PC-9 (cell line): ENCODE results near the gene SYT15. TPM values are rescaled to one million over a fixed set of nuclear protein-coding genes. Genes with fewer than 3 reads are reported as not detected.

Source experiments
- BruUV-seq: library from RNA; stranded (reverse); fragments of 400-500 nt; replicated peaks from 2 replicates; lab custom pipeline; 2021; lab: Mats Ljungman, UMichigan
- CTCF ChIA-PET: fragments of 300-600 bp; sonication (Branson Sonifier 250); formaldehyde crosslinking; loops from one replicate; lab custom pipeline; 2022; ENCODE audit warnings: antibody characterized with exemption; lab: Charles Lee
- POLR2A ChIA-PET: fragments of 300-600 bp; sonication (Branson Sonifier 250); formaldehyde crosslinking; loops from one replicate; lab custom pipeline; 2022; ENCODE audit warnings: antibody characterized with exemption; ENCODE audit not compliant: unreplicated experiment; lab: Charles Lee
- DNase-seq, 2 experiments: peaks; one replicate each; pipeline versions ENCODE4 v3.0.0 to v3.0.0-alpha.2; 2015 to 2022; ENCODE audit warnings: mixed read lengths in 1 of 2
- H2AFZ ChIP-seq: fragments of 200-600 bp; sonication (generic); 2 replicates; pipeline ENCODE4 v1.8.1; 2017; ENCODE audit warnings: antibody characterized with exemption
- H3F3A ChIP-seq: fragments of 200-600 bp; sonication (generic); 2 replicates; pipeline ENCODE4 v1.8.1; 2017; ENCODE audit warnings: antibody characterized with exemption, mild to moderate bottlenecking, low read depth; ENCODE audit not compliant: insufficient read depth
- H3K27ac ChIP-seq: fragments of 200-600 bp; sonication (generic); 2 replicates; pipeline ENCODE4 v1.6.1; 2016; ENCODE audit warnings: mixed run types
- H3K27me3 ChIP-seq: fragments of 200-600 bp; sonication (generic); 2 replicates; pipeline ENCODE4 v1.6.1; 2016; ENCODE audit warnings: low read depth, mixed run types; ENCODE audit not compliant: insufficient read depth
- H3K36me3 ChIP-seq: fragments of 200-600 bp; sonication (generic); 2 replicates; pipeline ENCODE4 v1.6.1; 2016; ENCODE audit warnings: low read depth, mixed run types
- H3K4me1 ChIP-seq: fragments of 200-600 bp; sonication (generic); replicated peaks from 2 replicates; pipeline ENCODE4 v1.6.1; 2016; ENCODE audit warnings: mixed run types; ENCODE audit not compliant: insufficient read depth
- H3K4me2 ChIP-seq: fragments of 200-600 bp; sonication (generic); 2 replicates; pipeline ENCODE4 v1.6.1; 2017; ENCODE audit warnings: mixed run types
- H3K4me3 ChIP-seq: fragments of 200-600 bp; sonication (generic); 2 replicates; pipeline ENCODE4 v1.6.1; 2016; ENCODE audit warnings: mixed run types
- H3K79me2 ChIP-seq: fragments of 200-600 bp; sonication (generic); 2 replicates; pipeline ENCODE4 v1.6.1; 2017; ENCODE audit warnings: low read depth, mixed run types
- H3K9me2 ChIP-seq: fragments of 200-600 bp; sonication (generic); 2 replicates; pipeline ENCODE4 v1.8.1; 2017; ENCODE audit warnings: mild to moderate bottlenecking; ENCODE audit not compliant: insufficient read depth
- H3K9me3 ChIP-seq: fragments of 200-600 bp; sonication (generic); 2 replicates; pipeline ENCODE4 v1.8.1; 2016; ENCODE audit warnings: low read depth; ENCODE audit not compliant: insufficient read depth
- H4K20me1 ChIP-seq: fragments of 200-600 bp; sonication (generic); 2 replicates; pipeline ENCODE4 v1.8.1; 2017; ENCODE audit not compliant: insufficient read depth
- EZH2 ChIP-seq: fragments of 200-600 bp; sonication (generic); IDR thresholded peaks from 2 replicates; pipeline ENCODE4 v1.8.0; 2017; ENCODE audit warnings: antibody characterized with exemption, low read depth
- intact Hi-C: fragments of 100-400 bp; cut with micrococcal nuclease; formaldehyde crosslinking; loops from one replicate; pipeline ENCODE4 v1.10.0; 2022; ENCODE audit not compliant: unreplicated experiment
- total RNA-seq: library from RNA; stranded (reverse); gene quantifications from 2 replicates; pipeline ENCODE4 v1.2.3, GENCODE V29; 2021
- TF ChIP-seq, protein P1 (sequence below): fragments of 200-600 bp; sonication (generic); conservative IDR thresholded peaks from 2 replicates; pipeline ENCODE4 v1.6.1; 2017; ENCODE audit warnings: mixed run types, antibody characterized with exemption, mild to moderate bottlenecking, moderate library complexity

Gene SYT15
- total RNA-seq, 1 experiment from 2014 or later: 1.9 TPM

DNA sequence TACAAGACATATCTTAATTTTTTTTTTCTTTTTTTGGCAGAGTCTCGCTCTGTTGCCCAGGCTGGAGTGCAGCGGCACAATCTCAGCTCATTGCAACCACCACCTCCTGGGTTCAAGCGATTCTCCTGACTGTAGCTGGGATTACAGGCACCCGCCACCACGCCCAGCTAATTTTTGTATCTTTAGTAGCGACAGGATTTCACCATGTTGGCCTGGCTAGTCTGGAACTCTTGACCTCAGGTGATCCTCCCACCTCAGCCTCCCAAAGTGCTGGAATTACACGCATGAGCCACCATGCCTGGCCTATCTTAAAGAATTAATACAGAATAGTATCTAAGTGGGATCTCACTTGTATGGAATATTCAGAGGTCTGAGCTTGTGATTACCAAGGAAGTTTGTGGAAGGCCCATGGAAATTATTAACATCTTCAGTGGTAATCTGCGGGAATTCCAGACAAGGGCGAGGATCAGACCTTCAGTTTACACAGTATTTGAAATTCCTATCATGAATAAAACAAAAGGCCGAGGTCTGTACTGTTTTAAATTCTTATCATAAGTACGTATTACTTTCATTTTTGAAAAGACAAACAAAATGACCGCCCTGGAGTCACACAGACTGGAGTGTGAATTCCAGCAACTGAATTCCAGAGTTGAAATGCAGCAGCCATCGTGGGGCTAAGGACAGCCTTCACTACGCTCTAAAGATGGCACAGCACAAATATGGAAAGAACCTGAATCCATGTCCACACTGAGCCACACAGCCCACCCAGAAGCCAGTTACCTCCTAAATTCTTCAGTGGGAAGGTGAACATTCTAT lies 39.1 kb upstream of the SYT15 start:
- Histone ChIP-seq H3K79me2 (no peaks in the 10 kb centered on the region), H3K36me3 (no peaks in the 10 kb centered on the region), H4K20me1 (no peaks in the 10 kb centered on the region), H3K4me3 (no peak overlapping the region), H3K27me3 (no peaks in the 10 kb centered on the region), H3K27ac (no peak overlapping the region), H3K9me2 (no peaks in the 10 kb centered on the region), H3K4me2 (peak overlapping the region; percentile 20), H2AFZ (no peak overlapping the region), H3F3A (peaks cover 17% of the 10 kb centered on the region; the same call in 1 of the 2 replicates), H3K9me3 (no peaks in the 10 kb centered on the region), H3K4me1 (peaks cover 18% of the 10 kb centered on the region)
- BruUV-seq: no TSS peak
- TF ChIP-seq, protein P1, sequence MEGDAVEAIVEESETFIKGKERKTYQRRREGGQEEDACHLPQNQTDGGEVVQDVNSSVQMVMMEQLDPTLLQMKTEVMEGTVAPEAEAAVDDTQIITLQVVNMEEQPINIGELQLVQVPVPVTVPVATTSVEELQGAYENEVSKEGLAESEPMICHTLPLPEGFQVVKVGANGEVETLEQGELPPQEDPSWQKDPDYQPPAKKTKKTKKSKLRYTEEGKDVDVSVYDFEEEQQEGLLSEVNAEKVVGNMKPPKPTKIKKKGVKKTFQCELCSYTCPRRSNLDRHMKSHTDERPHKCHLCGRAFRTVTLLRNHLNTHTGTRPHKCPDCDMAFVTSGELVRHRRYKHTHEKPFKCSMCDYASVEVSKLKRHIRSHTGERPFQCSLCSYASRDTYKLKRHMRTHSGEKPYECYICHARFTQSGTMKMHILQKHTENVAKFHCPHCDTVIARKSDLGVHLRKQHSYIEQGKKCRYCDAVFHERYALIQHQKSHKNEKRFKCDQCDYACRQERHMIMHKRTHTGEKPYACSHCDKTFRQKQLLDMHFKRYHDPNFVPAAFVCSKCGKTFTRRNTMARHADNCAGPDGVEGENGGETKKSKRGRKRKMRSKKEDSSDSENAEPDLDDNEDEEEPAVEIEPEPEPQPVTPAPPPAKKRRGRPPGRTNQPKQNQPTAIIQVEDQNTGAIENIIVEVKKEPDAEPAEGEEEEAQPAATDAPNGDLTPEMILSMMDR: no peak
- TF ChIP-seq EZH2: no peak
- CTCF ChIA-PET: no interaction called here
- POLR2A ChIA-PET: interaction anchor here (0.6 to 0.8 kb wide), 4 partner anchors 8 to 1964 kb away, joined by 3 to 6 read pairs (median 4); no protein-coding TSS in a partner anchor
- intact Hi-C loops: no loop called here
- DNase-seq: peak; percentile 63 to 66

DNA sequence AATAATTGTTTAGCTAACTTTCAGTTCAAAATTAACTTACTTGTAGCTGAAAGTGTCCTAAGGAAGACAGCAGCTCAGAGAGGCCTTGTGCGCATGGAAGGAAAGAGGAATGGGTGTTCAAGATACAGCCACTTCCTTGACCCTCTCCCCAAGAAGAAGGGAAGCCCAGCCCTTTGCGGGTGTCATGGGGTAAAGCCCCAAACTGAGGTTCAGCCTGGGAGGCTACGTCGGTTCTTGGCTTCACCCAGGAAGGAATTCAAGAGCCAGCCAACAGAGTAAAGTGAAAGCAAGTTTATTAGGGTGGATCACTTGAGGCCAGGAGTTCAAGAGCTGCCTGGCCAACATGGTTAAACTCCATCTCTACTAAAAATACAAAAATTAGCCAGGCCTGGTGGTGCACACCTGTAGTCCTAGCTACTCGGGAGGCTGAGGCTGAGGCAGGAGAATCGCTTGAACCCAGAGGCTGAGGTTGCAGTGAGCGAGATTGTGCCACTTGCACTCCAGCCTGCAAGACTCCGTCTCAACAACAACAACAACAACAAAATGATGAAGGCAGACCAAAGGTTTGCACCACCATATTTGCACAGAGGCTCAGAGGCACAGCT lies 38.4 kb upstream of the SYT15 start:
- peaks cover 24% of the 10 kb centered on the region; the same call in 1 of the 2 replicates for H3F3A ChIP-seq
- BruUV-seq: TSS peak; percentile 72
- no peaks in the 10 kb centered on the region for H3K79me2 ChIP-seq
- peak overlapping the region; percentile 20 for H3K4me2 ChIP-seq
- peaks cover 25% of the 10 kb centered on the region for H3K4me1 ChIP-seq
- H3K4me3 ChIP-seq: no peak overlapping the region
- CTCF ChIA-PET: no interaction called here
- no peak for DNase-seq
- TF ChIP-seq, protein P1: no peak
- no peak for TF ChIP-seq EZH2
- no peaks in the 10 kb centered on the region for H4K20me1 ChIP-seq
- no peaks in the 10 kb centered on the region for H3K36me3 ChIP-seq
- no peak overlapping the region for H3K27ac ChIP-seq
- no peaks in the 10 kb centered on the region for H3K9me2 ChIP-seq
- POLR2A ChIA-PET: interaction anchor here (0.8 kb wide), 2 partner anchors 516 to 1452 kb away, joined by 3 to 5 read pairs; no protein-coding TSS in a partner anchor
- no peak overlapping the region for H2AFZ ChIP-seq
- intact Hi-C loops: no loop called here
- H3K27me3 ChIP-seq: no peaks in the 10 kb centered on the region
- H3K9me3 ChIP-seq: no peaks in the 10 kb centered on the region

DNA sequence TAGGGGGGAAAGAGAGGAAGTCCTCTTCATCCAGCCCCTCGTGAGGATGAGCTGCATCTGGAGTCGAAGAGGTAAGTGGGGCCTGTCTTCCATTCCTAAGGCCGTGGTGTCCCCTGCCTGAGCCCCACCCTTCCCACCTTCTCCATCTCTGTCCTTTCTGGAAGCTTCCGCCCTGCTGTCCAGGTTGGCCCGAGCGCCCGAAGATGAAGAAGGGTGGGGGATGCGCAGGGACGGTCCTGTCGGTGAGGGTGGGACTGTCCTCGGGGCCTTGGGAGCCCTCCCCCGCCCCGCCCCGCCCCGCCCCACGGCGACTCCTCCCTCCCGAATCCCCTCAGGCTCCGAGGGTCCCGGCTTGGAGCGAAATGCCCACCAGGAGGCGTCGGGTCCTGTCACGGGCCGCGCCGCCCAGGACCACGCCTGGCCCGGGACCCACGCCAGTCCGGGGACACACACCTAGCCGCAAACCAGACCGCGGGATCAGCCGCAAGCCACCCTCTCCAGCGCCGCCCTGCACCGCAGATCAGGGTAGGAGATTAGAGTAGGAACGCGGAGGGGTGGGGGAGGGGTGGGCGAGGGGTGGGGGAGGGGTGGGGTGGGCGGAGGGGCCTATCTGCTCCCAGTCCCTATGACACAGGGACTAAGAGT lies 37.8 kb upstream of the SYT15 start:
- BruUV-seq: no TSS peak
- Histone ChIP-seq H2AFZ (no peak overlapping the region), H3K9me2 (no peaks in the 10 kb centered on the region), H3K4me3 (no peak overlapping the region), H3K79me2 (no peaks in the 10 kb centered on the region), H3K27ac (no peak overlapping the region), H3K36me3 (no peaks in the 10 kb centered on the region), H3K4me1 (peaks cover 27% of the 10 kb centered on the region), H3F3A (peaks cover 24% of the 10 kb centered on the region; the same call in 1 of the 2 replicates), H3K27me3 (no peaks in the 10 kb centered on the region), H4K20me1 (no peaks in the 10 kb centered on the region), H3K4me2 (no peak overlapping the region), H3K9me3 (no peaks in the 10 kb centered on the region)
- intact Hi-C loops: no loop called here
- TF ChIP-seq, protein P1: no peak
- TF ChIP-seq EZH2: no peak
- POLR2A ChIA-PET: no interaction called here
- CTCF ChIA-PET: no interaction called here
- peak in 1 of 2 experiments; percentile 57 for DNase-seq
